Caco-2 (cell line): Measurements from ENCODE around the gene TCEA3. TPM values are rescaled to one million over a fixed set of nuclear protein-coding genes. Genes with fewer than 3 reads are reported as not detected.

Source experiments
- BruUV-seq: library from RNA; stranded (reverse); fragments of 400-500 nt; replicated peaks from 2 replicates; lab custom pipeline; 2021; lab: Mats Ljungman, UMichigan
- CTCF ChIA-PET: fragments of 300-600 bp; sonication (Branson Sonifier 250); formaldehyde crosslinking; loops from one replicate; lab custom pipeline; 2022; ENCODE audit warnings: antibody characterized with exemption; lab: Charles Lee
- POLR2A ChIA-PET: fragments of 300-600 bp; sonication (Branson Sonifier 250); formaldehyde crosslinking; loops from one replicate; lab custom pipeline; 2022; ENCODE audit warnings: antibody characterized with exemption; lab: Charles Lee
- DNase-seq, 2 experiments: peaks; one replicate each; pipeline versions ENCODE4 v3.0.0 to v3.0.0-alpha.2; 2020 to 2022
- H3K27me3 ChIP-seq: replicated peaks from 2 replicates; pipeline ENCODE4 v1.6.0; 2011; ENCODE audit warnings: low read length; ENCODE audit not compliant: control insufficient read depth, insufficient read depth
- H3K36me3 ChIP-seq: 2 replicates; pipeline ENCODE4 v1.5.1; 2011; ENCODE audit warnings: low read length; ENCODE audit not compliant: control insufficient read depth, insufficient read depth
- H3K4me1 ChIP-seq: fragments of 250-450 bp; sonication (Bioruptor Pico); 2 replicates; pipeline ENCODE4 v1.5.1; 2020; ENCODE audit warnings: mild to moderate bottlenecking
- H3K4me3 ChIP-seq: 2 replicates; pipeline ENCODE4 v1.5.1; 2011; ENCODE audit warnings: low read depth, mild to moderate bottlenecking, control low read depth, low read length
- H3K9me3 ChIP-seq: fragments of 250-450 bp; sonication (Bioruptor Pico); 2 replicates; pipeline ENCODE4 v1.5.1; 2020; ENCODE audit warnings: mild to moderate bottlenecking, moderate library complexity
- H3K27ac Mint-ChIP-seq: one replicate; pipeline ENCODE4 v1.8.0; 2022; ENCODE audit warnings: mixed read lengths; ENCODE audit not compliant: unreplicated experiment
- H3K27me3 Mint-ChIP-seq: one replicate; pipeline ENCODE4 v1.8.0; 2022; ENCODE audit warnings: mixed read lengths; ENCODE audit not compliant: insufficient read depth, unreplicated experiment
- H3K36me3 Mint-ChIP-seq: one replicate; pipeline ENCODE4 v1.8.0; 2022; ENCODE audit warnings: mild to moderate bottlenecking, mixed read lengths; ENCODE audit not compliant: insufficient read depth, unreplicated experiment
- H3K4me1 Mint-ChIP-seq: one replicate; pipeline ENCODE4 v1.8.0; 2022; ENCODE audit warnings: low read depth, mixed read lengths; ENCODE audit not compliant: unreplicated experiment
- H3K4me3 Mint-ChIP-seq: one replicate; pipeline ENCODE4 v1.8.0; 2022; ENCODE audit warnings: mild to moderate bottlenecking, moderate library complexity, mixed read lengths; ENCODE audit not compliant: unreplicated experiment
- H3K9me3 Mint-ChIP-seq: one replicate; pipeline ENCODE4 v1.8.0; 2022; ENCODE audit warnings: mixed read lengths; ENCODE audit not compliant: unreplicated experiment
- CTCF ChIP-seq, 2 experiments: fragments of 200-600 bp in 1 of 2; IDR thresholded peaks; 1 replicate in 1 of 2; 2 replicates in 1 of 2; pipeline versions ENCODE4 v1.5.1 to v1.8.0; 2011 to 2022; ENCODE audit warnings: antibody characterized with exemption in 1 of 2, control low read depth in 1 of 2, inconsistent platforms in 1 of 2, low read depth in 1 of 2, low read length in 1 of 2, mild to moderate bottlenecking in 1 of 2, moderate library complexity in 1 of 2; ENCODE audit not compliant: insufficient read depth in 1 of 2, severe bottlenecking in 1 of 2, unreplicated experiment in 1 of 2
- intact Hi-C: fragments of 100-400 bp; cut with micrococcal nuclease; formaldehyde crosslinking; loops from one replicate; pipeline ENCODE4 v1.10.0; 2022; ENCODE audit not compliant: unreplicated experiment
- total RNA-seq: library from RNA; stranded (reverse); gene quantifications from 2 replicates; pipeline ENCODE4 v1.2.3, GENCODE V29; 2022

TCEA3 gene
- total RNA-seq, 1 experiment from 2014 or later: 14.6 TPM

GRCh38 chr1:23403038-23403336 lies 21.6 kb downstream of the TCEA3 start:
- H3K36me3 ChIP-seq: no peaks in the 10 kb centered on the region; the same call in 1 of the 2 replicates
- H3K27me3 Mint-ChIP-seq: no peaks in the 10 kb centered on the region
- H3K4me3 ChIP-seq: no peak overlapping the region
- H3K9me3 ChIP-seq: no peaks in the 10 kb centered on the region
- H3K4me1 ChIP-seq: 0 out of 2 replicates have a peak, but pooled peaks cover 7% of the 10 kb centered on the region
- H3K4me1 Mint-ChIP-seq: peaks cover 8% of the 10 kb centered on the region
- intact Hi-C loops: loop anchor here (5.0 to 10.0 kb wide), 2 partner anchors 58 to 91 kb away; partner anchors contain the start of gene HNRNPR
- no peaks in the 10 kb centered on the region for H3K27me3 ChIP-seq
- no peak overlapping the region for H3K27ac Mint-ChIP-seq
- no peak for DNase-seq
- TF ChIP-seq CTCF (IDR thresholded peaks at IDR 0.05; ENCODE audit: insufficient read depth in 1 of 2, low read depth in 1 of 2, low read length in 1 of 2, severe bottlenecking in 1 of 2, unreplicated experiment in 1 of 2): no peak
- POLR2A ChIA-PET: interaction anchor here (1.7 kb wide), 1 partner anchor 58 kb away, joined by 9 read pairs; the partner anchor contains the start of gene HNRNPR
- BruUV-seq: no TSS peak
- H3K36me3 Mint-ChIP-seq: no peaks in the 10 kb centered on the region
- no peak overlapping the region for H3K4me3 Mint-ChIP-seq
- no peaks in the 10 kb centered on the region for H3K9me3 Mint-ChIP-seq
- CTCF ChIA-PET: interaction anchor here (0.7 to 1.1 kb wide), 2 partner anchors 35 to 37 kb away, joined by 3 read pairs; no protein-coding TSS in a partner anchor

- ChIA-PET POLR2A (interaction anchor here (1.7 kb wide), 1 partner anchor 58 kb away, joined by 9 read pairs; the partner anchor contains the start of gene HNRNPR), CTCF (interaction anchor here (0.7 to 1.1 kb wide), 2 partner anchors 34 to 36 kb away, joined by 3 read pairs; no protein-coding TSS in a partner anchor)
- intact Hi-C loops: loop anchor here (5.0 to 10.0 kb wide), 2 partner anchors 58 to 90 kb away; partner anchors contain the start of gene HNRNPR
- H3K9me3 Mint-ChIP-seq: no peaks in the 10 kb centered on the region
- no peaks in the 10 kb centered on the region; the same call in 1 of the 2 replicates for H3K36me3 ChIP-seq
- no peaks in the 10 kb centered on the region for H3K27me3 Mint-ChIP-seq
- H3K4me3 ChIP-seq: no peak overlapping the region
- H3K36me3 Mint-ChIP-seq: no peaks in the 10 kb centered on the region
- peak overlapping the region; percentile 71 for H3K27ac Mint-ChIP-seq
- BruUV-seq: no TSS peak
- H3K4me3 Mint-ChIP-seq: no peak overlapping the region
- peaks cover 8% of the 10 kb centered on the region for H3K4me1 Mint-ChIP-seq
- H3K9me3 ChIP-seq: no peaks in the 10 kb centered on the region
- no peaks in the 10 kb centered on the region for H3K27me3 ChIP-seq
- DNase-seq: no peak
- H3K4me1 ChIP-seq: 0 out of 2 replicates have a peak, but pooled peaks cover 7% of the 10 kb centered on the region
- TF ChIP-seq CTCF (IDR thresholded peaks at IDR 0.05; ENCODE audit: insufficient read depth in 1 of 2, low read depth in 1 of 2, low read length in 1 of 2, severe bottlenecking in 1 of 2, unreplicated experiment in 1 of 2): no peak
Measured at GRCh38 chr1:23402286-23403037, 22.1 kb downstream of the TCEA3 start.

- Histone ChIP-seq H3K4me1 (0 out of 2 replicates have a peak, but pooled peaks cover 7% of the 10 kb centered on the region), H3K27me3 (no peaks in the 10 kb centered on the region), H3K9me3 (no peaks in the 10 kb centered on the region), H3K4me3 (no peak overlapping the region), H3K36me3 (no peaks in the 10 kb centered on the region; the same call in 1 of the 2 replicates)
- Mint-ChIP-seq H3K9me3 (no peaks in the 10 kb centered on the region), H3K4me1 (peaks cover 8% of the 10 kb centered on the region), H3K27me3 (no peaks in the 10 kb centered on the region), H3K4me3 (no peak overlapping the region), H3K27ac (no peak overlapping the region), H3K36me3 (no peaks in the 10 kb centered on the region)
- intact Hi-C loops: loop anchor here (5.0 to 10.0 kb wide), 2 partner anchors 57 to 89 kb away; partner anchors contain the start of gene HNRNPR
- BruUV-seq: no TSS peak
- CTCF ChIA-PET: no interaction called here
- TF ChIP-seq CTCF (IDR thresholded peaks at IDR 0.05; ENCODE audit: insufficient read depth in 1 of 2, low read depth in 1 of 2, low read length in 1 of 2, severe bottlenecking in 1 of 2, unreplicated experiment in 1 of 2): no peak
- POLR2A ChIA-PET: no interaction called here
- DNase-seq: no peak
Measured at GRCh38 chr1:23401313-23401712, 23.2 kb downstream of the TCEA3 start.
